HepG2 (cell line): ENCODE data around the gene SNRNP200. TPM values are rescaled to one million over a fixed set of nuclear protein-coding genes. Genes with fewer than 3 reads are reported as not detected.

Source experiments
- XRCC5 ChIP-seq: fragments of 200-400 bp; formaldehyde crosslinking; optimal IDR thresholded peaks from 2 replicates; pipeline ENCODE3; 2017; ENCODE audit warnings: mild to moderate bottlenecking, low read length
- ZNF232 ChIP-seq: sonication (generic); formaldehyde crosslinking; IDR thresholded peaks from 2 replicates; pipeline ENCODE4 v1.4.0; 2020; ENCODE audit warnings: missing genetic modification reagents, borderline replicate concordance
- polyA plus RNA-seq, 8 experiments: library from polyadenylated mRNA; depleted of rRNA in 3 of 8; stranded (reverse) in 7 of 8; unstranded in 1 of 8; fragments of >200 nt; fragmentation: Illumina TruSeq in 4 of 8; extraction: Trizol in 4 of 8; gene quantifications; 2 replicates each; pipeline versions ENCODE4 v1.2.1 to v1.2.3, GENCODE V29; 2011 to 2016; ENCODE audit warnings: low read depth in 4 of 8, missing spikeins in 1 of 8, mixed read lengths in 1 of 8; ENCODE audit not compliant: insufficient read depth in 1 of 8
- total RNA-seq, 5 experiments: library from RNA; depleted of rRNA; stranded (reverse); fragments of >200 nt; fragmentation: Illumina TruSeq; extraction: Trizol; gene quantifications; 2 replicates each; pipeline ENCODE4 v1.2.3, GENCODE V29; 2016; ENCODE audit warnings: low read depth in 1 of 5
- TF ChIP-seq, protein P1 (sequence below): sonication (generic); formaldehyde crosslinking; IDR thresholded peaks from 2 replicates; pipeline ENCODE4; 2020; ENCODE audit warnings: missing genetic modification reagents, mild to moderate bottlenecking, borderline replicate concordance
- TF ChIP-seq, protein P2 (sequence below): sonication (generic); formaldehyde crosslinking; IDR thresholded peaks from 2 replicates; pipeline ENCODE4 v1.4.0; 2020; ENCODE audit warnings: missing genetic modification reagents
- TF ChIP-seq, protein P3 (sequence below), 2 experiments: IDR thresholded peaks; 2 replicates each; pipeline ENCODE4 v1.6.1; 2011 to 2012; ENCODE audit warnings: low read length in 2 of 2, borderline replicate concordance in 1 of 2, low read depth in 1 of 2, mild to moderate bottlenecking in 1 of 2, moderate library complexity in 1 of 2
- TF ChIP-seq, protein P4 (sequence below): sonication (generic); formaldehyde crosslinking; IDR thresholded peaks from 2 replicates; pipeline ENCODE4 v1.5.1; 2020; ENCODE audit warnings: mild to moderate bottlenecking, moderate library complexity, missing genetic modification reagents
- TF ChIP-seq, protein P5 (sequence below): sonication (generic); IDR thresholded peaks from 2 replicates; pipeline ENCODE4 v1.6.1; 2016; ENCODE audit warnings: low read depth, borderline replicate concordance
- TF ChIP-seq, protein P6 (sequence below): sonication (generic); formaldehyde crosslinking; IDR thresholded peaks from 2 replicates; pipeline ENCODE4 v1.4.0; 2020; ENCODE audit warnings: missing genetic modification reagents

SNRNP200 gene
- total and polyA plus RNA-seq, 2 of the 13 experiments (the other 11 are each of a cell fraction or from before 2014, with no cell fraction given) = 99.0 to 232 TPM

DNA sequence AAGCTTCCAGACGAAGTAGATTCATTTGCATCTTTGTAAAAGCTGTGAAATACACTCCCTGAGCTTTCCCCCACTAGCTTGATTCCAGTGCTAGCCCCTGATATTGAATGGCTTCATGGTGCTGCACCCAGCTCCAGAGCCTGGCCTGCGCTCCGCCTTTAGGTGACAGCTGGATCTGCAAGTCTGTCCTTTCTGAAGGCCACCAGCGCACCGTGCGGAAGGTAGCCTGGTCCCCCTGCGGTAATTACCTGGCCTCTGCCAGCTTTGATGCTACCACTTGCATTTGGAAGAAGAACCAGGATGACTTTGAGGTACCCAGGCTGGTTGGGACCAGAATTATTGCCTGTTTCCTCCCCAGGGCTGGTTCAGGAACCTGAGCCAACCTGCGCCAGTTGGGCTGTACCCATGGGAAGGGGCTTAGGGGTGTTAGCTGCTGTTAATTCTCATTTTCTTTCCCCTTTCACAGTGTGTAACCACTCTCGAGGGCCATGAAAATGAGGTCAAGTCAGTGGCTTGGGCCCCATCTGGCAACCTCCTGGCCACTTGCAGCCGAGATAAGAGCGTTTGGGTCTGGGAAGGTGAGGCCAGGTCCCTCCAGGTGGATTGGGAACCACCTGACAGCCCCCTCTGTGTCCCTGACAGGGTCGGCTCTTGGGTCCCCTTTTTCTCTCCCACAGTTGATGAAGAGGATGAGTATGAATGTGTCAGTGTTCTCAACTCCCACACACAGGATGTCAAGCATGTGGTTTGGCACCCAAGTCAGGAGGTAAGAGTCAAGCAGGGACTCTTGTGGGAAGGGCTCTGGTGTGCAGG lies 38.0 kb downstream of the SNRNP200 start (continued):
- TF ChIP-seq, protein P1, sequence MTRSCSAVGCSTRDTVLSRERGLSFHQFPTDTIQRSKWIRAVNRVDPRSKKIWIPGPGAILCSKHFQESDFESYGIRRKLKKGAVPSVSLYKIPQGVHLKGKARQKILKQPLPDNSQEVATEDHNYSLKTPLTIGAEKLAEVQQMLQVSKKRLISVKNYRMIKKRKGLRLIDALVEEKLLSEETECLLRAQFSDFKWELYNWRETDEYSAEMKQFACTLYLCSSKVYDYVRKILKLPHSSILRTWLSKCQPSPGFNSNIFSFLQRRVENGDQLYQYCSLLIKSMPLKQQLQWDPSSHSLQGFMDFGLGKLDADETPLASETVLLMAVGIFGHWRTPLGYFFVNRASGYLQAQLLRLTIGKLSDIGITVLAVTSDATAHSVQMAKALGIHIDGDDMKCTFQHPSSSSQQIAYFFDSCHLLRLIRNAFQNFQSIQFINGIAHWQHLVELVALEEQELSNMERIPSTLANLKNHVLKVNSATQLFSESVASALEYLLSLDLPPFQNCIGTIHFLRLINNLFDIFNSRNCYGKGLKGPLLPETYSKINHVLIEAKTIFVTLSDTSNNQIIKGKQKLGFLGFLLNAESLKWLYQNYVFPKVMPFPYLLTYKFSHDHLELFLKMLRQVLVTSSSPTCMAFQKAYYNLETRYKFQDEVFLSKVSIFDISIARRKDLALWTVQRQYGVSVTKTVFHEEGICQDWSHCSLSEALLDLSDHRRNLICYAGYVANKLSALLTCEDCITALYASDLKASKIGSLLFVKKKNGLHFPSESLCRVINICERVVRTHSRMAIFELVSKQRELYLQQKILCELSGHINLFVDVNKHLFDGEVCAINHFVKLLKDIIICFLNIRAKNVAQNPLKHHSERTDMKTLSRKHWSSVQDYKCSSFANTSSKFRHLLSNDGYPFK (CRISPR knock-in tag) = no peak
- TF ChIP-seq, protein P2, sequence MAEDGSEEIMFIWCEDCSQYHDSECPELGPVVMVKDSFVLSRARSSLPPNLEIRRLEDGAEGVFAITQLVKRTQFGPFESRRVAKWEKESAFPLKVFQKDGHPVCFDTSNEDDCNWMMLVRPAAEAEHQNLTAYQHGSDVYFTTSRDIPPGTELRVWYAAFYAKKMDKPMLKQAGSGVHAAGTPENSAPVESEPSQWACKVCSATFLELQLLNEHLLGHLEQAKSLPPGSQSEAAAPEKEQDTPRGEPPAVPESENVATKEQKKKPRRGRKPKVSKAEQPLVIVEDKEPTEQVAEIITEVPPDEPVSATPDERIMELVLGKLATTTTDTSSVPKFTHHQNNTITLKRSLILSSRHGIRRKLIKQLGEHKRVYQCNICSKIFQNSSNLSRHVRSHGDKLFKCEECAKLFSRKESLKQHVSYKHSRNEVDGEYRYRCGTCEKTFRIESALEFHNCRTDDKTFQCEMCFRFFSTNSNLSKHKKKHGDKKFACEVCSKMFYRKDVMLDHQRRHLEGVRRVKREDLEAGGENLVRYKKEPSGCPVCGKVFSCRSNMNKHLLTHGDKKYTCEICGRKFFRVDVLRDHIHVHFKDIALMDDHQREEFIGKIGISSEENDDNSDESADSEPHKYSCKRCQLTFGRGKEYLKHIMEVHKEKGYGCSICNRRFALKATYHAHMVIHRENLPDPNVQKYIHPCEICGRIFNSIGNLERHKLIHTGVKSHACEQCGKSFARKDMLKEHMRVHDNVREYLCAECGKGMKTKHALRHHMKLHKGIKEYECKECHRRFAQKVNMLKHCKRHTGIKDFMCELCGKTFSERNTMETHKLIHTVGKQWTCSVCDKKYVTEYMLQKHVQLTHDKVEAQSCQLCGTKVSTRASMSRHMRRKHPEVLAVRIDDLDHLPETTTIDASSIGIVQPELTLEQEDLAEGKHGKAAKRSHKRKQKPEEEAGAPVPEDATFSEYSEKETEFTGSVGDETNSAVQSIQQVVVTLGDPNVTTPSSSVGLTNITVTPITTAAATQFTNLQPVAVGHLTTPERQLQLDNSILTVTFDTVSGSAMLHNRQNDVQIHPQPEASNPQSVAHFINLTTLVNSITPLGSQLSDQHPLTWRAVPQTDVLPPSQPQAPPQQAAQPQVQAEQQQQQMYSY (CRISPR knock-in tag) = no peak
- TF ChIP-seq XRCC5 (peak; percentile 33), ZNF232 (CRISPR knock-in tag) (no peak)
- TF ChIP-seq, protein P3, sequence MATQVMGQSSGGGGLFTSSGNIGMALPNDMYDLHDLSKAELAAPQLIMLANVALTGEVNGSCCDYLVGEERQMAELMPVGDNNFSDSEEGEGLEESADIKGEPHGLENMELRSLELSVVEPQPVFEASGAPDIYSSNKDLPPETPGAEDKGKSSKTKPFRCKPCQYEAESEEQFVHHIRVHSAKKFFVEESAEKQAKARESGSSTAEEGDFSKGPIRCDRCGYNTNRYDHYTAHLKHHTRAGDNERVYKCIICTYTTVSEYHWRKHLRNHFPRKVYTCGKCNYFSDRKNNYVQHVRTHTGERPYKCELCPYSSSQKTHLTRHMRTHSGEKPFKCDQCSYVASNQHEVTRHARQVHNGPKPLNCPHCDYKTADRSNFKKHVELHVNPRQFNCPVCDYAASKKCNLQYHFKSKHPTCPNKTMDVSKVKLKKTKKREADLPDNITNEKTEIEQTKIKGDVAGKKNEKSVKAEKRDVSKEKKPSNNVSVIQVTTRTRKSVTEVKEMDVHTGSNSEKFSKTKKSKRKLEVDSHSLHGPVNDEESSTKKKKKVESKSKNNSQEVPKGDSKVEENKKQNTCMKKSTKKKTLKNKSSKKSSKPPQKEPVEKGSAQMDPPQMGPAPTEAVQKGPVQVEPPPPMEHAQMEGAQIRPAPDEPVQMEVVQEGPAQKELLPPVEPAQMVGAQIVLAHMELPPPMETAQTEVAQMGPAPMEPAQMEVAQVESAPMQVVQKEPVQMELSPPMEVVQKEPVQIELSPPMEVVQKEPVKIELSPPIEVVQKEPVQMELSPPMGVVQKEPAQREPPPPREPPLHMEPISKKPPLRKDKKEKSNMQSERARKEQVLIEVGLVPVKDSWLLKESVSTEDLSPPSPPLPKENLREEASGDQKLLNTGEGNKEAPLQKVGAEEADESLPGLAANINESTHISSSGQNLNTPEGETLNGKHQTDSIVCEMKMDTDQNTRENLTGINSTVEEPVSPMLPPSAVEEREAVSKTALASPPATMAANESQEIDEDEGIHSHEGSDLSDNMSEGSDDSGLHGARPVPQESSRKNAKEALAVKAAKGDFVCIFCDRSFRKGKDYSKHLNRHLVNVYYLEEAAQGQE (IDR thresholded peaks at IDR 0.05; ENCODE audit: borderline replicate concordance in 1 of 2, low read depth in 1 of 2, low read length in 2 of 2) = no peak
- TF ChIP-seq, protein P4, sequence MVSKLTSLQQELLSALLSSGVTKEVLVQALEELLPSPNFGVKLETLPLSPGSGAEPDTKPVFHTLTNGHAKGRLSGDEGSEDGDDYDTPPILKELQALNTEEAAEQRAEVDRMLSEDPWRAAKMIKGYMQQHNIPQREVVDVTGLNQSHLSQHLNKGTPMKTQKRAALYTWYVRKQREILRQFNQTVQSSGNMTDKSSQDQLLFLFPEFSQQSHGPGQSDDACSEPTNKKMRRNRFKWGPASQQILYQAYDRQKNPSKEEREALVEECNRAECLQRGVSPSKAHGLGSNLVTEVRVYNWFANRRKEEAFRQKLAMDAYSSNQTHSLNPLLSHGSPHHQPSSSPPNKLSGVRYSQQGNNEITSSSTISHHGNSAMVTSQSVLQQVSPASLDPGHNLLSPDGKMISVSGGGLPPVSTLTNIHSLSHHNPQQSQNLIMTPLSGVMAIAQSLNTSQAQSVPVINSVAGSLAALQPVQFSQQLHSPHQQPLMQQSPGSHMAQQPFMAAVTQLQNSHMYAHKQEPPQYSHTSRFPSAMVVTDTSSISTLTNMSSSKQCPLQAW (CRISPR knock-in tag) = peak; percentile 72; the same call in 1 of the 2 replicates
- TF ChIP-seq, protein P5, sequence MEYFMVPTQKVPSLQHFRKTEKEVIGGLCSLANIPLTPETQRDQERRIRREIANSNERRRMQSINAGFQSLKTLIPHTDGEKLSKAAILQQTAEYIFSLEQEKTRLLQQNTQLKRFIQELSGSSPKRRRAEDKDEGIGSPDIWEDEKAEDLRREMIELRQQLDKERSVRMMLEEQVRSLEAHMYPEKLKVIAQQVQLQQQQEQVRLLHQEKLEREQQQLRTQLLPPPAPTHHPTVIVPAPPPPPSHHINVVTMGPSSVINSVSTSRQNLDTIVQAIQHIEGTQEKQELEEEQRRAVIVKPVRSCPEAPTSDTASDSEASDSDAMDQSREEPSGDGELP = peak; percentile 56; the same call in 1 of the 2 replicates
- TF ChIP-seq, protein P6, sequence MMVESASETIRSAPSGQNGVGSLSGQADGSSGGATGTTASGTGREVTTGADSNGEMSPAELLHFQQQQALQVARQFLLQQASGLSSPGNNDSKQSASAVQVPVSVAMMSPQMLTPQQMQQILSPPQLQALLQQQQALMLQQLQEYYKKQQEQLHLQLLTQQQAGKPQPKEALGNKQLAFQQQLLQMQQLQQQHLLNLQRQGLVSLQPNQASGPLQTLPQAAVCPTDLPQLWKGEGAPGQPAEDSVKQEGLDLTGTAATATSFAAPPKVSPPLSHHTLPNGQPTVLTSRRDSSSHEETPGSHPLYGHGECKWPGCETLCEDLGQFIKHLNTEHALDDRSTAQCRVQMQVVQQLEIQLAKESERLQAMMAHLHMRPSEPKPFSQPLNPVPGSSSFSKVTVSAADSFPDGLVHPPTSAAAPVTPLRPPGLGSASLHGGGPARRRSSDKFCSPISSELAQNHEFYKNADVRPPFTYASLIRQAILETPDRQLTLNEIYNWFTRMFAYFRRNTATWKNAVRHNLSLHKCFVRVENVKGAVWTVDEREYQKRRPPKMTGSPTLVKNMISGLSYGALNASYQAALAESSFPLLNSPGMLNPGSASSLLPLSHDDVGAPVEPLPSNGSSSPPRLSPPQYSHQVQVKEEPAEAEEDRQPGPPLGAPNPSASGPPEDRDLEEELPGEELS (CRISPR knock-in tag) = no peak
